ENCODE data around the gene KCNJ12.
"Not testable (repeated sequence)": the region's sequence is repeated elsewhere in the genome, so short reads cannot be mapped to it uniquely, and the experiment has no call there.

The KCNJ12 gene

GRCh38 chr17:21404956-21405731 lies 29.0 kb downstream of the KCNJ12 start:
- not testable (repeated sequence) for H3K4me3 ChIP-seq (ENCODE audit: low read depth, low read length)

DNA sequence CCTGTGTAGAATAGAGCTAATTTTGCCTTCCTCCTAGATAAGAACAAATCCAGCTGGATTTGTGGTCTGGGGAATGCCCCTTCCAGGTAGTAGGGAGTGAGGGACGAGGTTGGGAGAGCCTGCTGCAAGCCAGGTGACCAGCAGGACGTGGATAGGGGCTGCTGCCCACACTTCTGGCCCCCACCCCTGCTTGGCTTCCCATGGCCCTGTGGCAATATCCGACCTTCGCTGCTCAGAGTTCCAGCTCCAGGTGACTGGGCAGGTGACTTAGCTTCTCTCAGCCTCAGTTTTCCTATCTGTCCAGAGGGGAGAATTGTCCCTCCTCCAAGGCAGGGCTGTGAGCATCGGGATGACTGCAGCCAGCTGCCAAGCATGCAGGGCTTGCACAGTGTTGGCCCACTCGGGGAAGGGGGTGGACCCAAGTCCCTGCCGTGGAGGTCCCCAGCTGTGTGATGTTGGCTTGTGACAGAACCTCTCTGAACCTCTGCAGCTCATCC lies 29.8 kb downstream of the KCNJ12 start:
- H3K4me3 ChIP-seq (ENCODE audit: low read depth, low read length) = not testable (repeated sequence)

DNA sequence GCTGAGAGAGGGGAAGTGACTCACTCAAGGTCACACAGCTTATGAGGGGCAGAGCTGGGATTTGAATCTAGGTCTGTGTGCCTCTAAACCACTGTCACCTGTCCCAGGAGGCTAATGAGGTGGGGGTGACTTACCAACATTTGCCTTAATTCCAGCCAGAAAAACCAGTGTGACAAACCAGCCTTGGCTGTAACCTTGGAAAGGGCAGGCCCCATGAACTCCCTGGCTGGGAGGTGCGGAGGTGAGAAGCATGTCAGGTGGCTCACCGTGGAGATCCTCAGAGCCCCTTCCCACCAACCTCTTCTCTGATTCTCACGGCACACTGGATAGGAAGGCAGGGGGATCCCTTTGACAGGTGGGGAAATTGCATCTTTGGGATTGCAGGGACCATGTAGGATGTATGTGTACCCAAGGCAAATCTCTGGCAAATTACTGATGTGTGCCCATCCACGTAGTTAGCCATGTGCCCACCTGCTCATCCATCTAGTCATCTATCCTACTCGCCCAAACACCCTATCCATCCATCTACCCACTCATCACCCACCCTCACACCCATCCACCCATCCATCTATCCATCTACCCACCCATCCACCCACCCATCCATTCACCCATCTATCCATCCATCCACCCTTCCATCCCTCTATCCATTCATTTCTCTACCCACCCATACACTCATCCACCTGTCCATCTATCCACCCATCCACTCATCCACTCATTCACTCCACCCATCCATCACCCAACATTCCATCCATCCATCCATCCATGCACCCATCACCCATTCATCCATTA lies 30.7 kb downstream of the KCNJ12 start:
- H3K4me3 ChIP-seq (ENCODE audit: low read depth, low read length) = not testable (repeated sequence)

- H3K4me3 ChIP-seq (ENCODE audit: low read depth, low read length) = not testable (repeated sequence)
Observed at GRCh38 chr17:21407752-21408151, 31.6 kb downstream of the KCNJ12 start.

DNA sequence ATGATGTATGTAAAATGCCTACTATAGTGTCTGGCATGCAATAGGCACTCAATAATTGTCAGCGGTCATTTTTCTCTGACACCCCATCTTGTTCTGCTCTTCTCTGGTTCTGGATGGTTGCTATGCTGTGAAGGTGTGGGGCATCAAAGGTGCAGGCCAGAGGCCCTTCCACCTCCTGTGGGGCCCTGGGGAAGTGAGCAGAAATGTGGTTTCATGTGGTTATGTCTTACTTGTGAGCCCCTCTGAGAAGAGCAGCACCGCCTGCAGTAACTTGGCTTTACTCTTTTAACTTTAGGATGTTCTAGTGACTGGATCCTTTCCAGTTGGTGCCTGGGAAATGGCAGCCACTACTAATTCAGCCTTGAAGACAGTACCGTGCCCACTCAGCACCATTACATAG lies 32.1 kb downstream of the KCNJ12 start:
- not testable (repeated sequence) for H3K4me3 ChIP-seq (ENCODE audit: low read depth, low read length)

DNA sequence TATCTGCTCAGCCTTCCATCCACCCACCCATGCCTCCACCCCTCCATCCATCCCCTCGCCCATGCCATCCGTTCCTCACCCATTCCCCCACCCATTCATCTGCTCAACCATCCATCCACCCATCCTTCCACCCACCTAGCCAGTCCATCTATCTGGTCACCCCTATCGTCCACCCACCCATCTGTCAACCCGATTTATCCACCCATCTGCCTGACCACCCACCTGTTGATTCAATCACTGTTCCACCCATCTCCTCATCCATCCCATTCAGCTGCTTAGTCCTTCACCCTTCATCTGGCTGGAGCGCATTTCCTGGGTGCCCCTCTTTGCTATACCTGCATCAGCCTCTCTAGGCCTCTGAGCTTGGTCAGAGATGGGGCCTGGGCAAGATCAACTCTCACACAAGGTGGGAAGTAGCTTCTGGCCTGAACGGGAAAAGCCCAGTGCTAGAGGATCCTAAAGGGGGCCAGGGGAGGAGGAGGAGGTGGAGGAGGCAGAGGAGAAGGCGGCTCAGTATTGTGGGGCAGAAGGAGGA lies 32.7 kb downstream of the KCNJ12 start:
- not testable (repeated sequence) for H3K4me3 ChIP-seq (ENCODE audit: low read depth, low read length)

- not testable (repeated sequence) for H3K4me3 ChIP-seq (ENCODE audit: low read depth, low read length)
Observed at GRCh38 chr17:21409388-21409787, 33.2 kb downstream of the KCNJ12 start.

GRCh38 chr17:21409971-21410370 lies 33.8 kb downstream of the KCNJ12 start:
- H3K4me3 ChIP-seq (ENCODE audit: low read depth, low read length) = not testable (repeated sequence)

DNA sequence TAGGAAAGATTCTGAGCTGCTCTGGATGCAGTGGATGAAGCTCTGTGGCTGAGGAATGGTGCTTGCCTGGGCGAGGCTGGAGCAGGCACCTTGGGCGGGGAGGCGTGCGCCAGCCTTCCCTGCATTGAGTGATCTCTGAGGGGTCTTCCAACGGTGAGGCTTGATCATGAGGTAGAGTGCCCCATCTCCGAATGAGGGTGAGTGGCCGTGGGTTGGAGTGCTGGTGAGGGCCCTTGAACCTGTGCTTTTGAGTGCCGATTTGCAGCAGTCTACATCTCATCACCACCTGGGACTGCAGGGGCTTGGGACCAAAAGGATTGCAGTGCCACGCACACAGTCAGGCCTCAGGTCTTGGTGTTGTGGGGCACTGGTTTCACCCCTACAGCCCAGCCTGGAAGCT lies 34.2 kb downstream of the KCNJ12 start:
- H3K4me3 ChIP-seq (ENCODE audit: low read depth, low read length) = not testable (repeated sequence)

GRCh38 chr17:21410906-21411678 lies 34.9 kb downstream of the KCNJ12 start:
- not testable (repeated sequence) for H3K4me3 ChIP-seq (ENCODE audit: low read depth, low read length)

DNA sequence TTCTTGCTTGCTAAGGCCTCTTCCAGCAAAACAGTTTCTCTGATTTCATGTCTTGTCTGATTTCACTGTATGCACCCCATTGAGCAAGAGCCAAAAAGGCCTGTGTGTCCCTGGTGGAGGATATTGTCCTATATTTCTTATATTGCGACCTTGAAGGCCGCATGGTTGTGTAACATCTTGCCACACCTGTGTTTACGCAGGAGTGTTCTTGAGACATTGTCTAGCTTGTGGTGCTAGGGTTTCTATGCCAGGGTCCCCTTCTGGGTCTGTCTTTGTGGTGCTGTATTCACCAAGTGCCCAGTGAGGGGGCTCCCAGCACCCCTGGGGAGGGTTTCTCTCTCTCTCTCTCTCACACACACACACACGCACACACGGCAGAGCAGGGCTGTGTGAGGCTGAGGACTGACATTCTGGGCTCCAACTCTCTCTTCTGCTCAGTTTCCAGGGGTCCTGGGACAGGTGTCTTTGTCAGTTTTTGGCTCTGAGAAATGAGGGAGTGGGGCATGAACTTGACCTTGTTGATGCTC lies 35.6 kb downstream of the KCNJ12 start:
- H3K4me3 ChIP-seq (ENCODE audit: low read depth, low read length) = not testable (repeated sequence)

GRCh38 chr17:21412207-21412681 lies 36.1 kb downstream of the KCNJ12 start:
- not testable (repeated sequence) for H3K4me3 ChIP-seq (ENCODE audit: low read depth, low read length)

DNA sequence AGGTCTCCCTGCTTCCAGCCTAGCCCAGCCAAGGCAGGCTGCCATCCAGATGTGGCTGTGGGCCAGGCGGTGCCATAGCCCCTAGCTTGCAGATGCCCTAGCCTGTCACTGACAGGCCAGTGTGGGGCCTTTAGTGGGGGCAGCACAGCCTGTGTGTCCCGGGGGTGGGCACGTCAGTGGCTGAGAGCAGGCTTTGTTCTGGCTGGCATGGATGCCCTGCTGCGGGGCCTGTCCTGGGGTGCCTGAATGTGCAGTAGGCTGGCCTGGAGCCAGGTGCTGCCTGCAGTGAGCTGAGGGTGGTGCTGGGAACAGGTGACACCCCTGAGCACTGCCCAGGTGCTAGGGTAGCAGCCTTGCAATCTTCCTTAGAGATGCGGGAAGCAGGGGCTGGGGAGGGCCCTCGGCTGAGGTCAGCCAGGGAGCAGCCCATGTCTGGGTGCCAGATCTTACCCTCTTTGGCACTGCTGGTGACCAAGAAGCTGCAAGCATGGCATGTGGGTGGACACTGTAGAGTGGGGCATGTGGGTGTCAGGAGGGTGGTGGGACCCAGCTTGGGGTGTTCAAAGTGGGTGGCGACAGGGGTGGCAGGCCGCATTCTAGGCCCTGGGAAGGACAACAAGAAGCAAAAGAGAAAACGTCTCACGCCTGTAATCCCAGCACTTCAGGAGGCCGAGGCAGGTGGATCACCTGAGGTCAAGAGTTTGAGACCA lies 37.6 kb downstream of the KCNJ12 start:
- H3K4me3 ChIP-seq (ENCODE audit: low read depth, low read length) = not testable (repeated sequence)

- not testable (repeated sequence) for H3K4me3 ChIP-seq (ENCODE audit: low read depth, low read length)
Observed at GRCh38 chr17:21414616-21415015, 38.5 kb downstream of the KCNJ12 start.

DNA sequence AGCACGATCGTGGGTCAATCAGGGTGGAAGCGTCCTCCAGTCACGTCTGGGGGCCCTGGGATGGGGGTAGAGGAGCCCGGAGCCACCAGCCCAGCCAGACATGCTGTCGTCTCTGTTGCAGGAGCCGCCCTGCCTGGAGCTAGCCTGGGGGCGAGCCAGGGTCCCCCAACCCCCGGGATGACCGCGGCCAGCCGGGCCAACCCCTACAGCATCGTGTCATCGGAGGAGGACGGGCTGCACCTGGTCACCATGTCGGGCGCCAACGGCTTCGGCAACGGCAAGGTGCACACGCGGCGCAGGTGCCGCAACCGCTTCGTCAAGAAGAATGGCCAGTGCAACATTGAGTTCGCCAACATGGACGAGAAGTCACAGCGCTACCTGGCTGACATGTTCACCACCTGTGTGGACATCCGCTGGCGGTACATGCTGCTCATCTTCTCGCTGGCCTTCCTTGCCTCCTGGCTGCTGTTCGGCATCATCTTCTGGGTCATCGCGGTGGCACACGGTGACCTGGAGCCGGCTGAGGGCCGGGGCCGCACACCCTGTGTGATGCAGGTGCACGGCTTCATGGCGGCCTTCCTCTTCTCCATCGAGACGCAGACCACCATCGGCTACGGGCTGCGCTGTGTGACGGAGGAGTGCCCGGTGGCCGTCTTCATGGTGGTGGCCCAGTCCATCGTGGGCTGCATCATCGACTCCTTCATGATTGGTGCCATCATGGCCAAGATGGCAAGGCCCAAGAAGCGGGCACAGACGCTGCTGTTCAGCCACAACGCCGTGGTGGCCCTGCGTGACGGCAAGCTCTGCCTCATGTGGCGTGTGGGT lies 39.2 kb downstream of the KCNJ12 start:
- not testable (repeated sequence) for H3K4me3 ChIP-seq (ENCODE audit: low read depth, low read length)

- not testable (repeated sequence) for H3K4me3 ChIP-seq (ENCODE audit: low read depth, low read length)
Observed at GRCh38 chr17:21416471-21416981, 40.4 kb downstream of the KCNJ12 start.

- H3K4me3 ChIP-seq (ENCODE audit: low read depth, low read length) = not testable (repeated sequence)
Observed at GRCh38 chr17:21417349-21417748, 41.2 kb downstream of the KCNJ12 start.

GRCh38 chr17:21417921-21418320 lies 41.8 kb downstream of the KCNJ12 start:
- H3K4me3 ChIP-seq (ENCODE audit: low read depth, low read length) = no peak overlapping the region
